RWPE1 (cell line): ENCODE measurements around the gene QRFP.

ENCODE experiments used
- CTCF ChIA-PET: fragments of 350-600 bp; sonication (Branson Sonifier 250); formaldehyde crosslinking; extraction: SDS; loops from one replicate; lab custom pipeline; 2021; lab: Yijun Ruan, JAX
- POLR2A ChIA-PET: fragments of 400-600 bp; formaldehyde crosslinking; extraction: SDS; loops from one replicate; lab custom pipeline; 2020; ENCODE audit warnings: antibody characterized with exemption; ENCODE audit not compliant: low non-redundant PET; lab: Yijun Ruan, JAX
- DNase-seq: peaks from one replicate; pipeline ENCODE4 v3.0.0; 2012; ENCODE audit warnings: low spot score
- H3K27ac ChIP-seq: fragments of 450-650 bp; 2 replicates; pipeline ENCODE4 v1.5.1; 2017
- CTCF ChIP-seq: fragments of 450-650 bp; conservative IDR thresholded peaks from 2 replicates; pipeline ENCODE4 v1.5.1; 2017; ENCODE audit warnings: low read depth, mild to moderate bottlenecking

Gene QRFP

DNA sequence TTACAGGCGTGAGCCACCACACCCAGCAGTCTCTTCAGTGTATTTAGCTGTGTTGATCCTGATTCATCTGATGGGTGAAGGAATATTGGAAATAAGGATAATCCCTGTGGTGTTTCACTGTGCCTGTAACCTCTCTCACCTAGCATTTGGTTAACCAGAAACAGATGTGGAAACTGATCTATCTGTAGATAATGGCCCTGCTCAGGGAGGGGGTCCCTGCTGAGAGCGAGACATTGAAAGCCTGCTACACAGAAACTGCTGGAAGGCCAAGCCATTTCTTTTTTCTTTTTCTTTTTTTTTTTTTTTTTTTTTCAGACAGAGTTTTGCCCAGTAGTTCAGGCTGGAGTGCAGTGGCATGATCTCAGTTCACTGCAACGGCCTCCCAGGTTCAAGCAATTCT is 28.4 kb downstream of the QRFP start:
- DNase-seq: no peak
- TF ChIP-seq CTCF: no peak
- ChIA-PET CTCF (interaction anchor here (0.6 to 6.6 kb wide), 4 partner anchors 33 to 179 kb away, joined by 3 to 46 read pairs (median 5); no protein-coding TSS in a partner anchor), POLR2A (interaction anchor here (0.6 kb wide), 1 partner anchor 12 kb away, joined by 9 read pairs; no protein-coding TSS in a partner anchor)
- no peak overlapping the region for H3K27ac ChIP-seq

- TF ChIP-seq CTCF: no peak
- H3K27ac ChIP-seq: no peak overlapping the region
- ChIA-PET POLR2A (interaction anchor here (0.6 kb wide), 1 partner anchor 13 kb away, joined by 9 read pairs; no protein-coding TSS in a partner anchor), CTCF (interaction anchor here (0.5 to 6.6 kb wide), 16 partner anchors 10 to 179 kb away, joined by 3 to 46 read pairs (median 4); partner anchors contain the start of gene EXOSC2)
- DNase-seq: no peak
Observed at GRCh38 chr9:130867556-130867955, 29.1 kb downstream of the QRFP start.

GRCh38 chr9:130866474-130866965 is 30.1 kb downstream of the QRFP start:
- ChIA-PET CTCF (interaction anchor here (0.5 to 6.6 kb wide), 60 partner anchors 9 to 1440 kb away, joined by 3 to 46 read pairs (median 4); partner anchors contain the start of genes AIF1L, EXOSC2 and FIBCD1), POLR2A (no interaction called here)
- no peak overlapping the region for H3K27ac ChIP-seq
- DNase-seq: peak; percentile 90
- TF ChIP-seq CTCF: peak; percentile 99

- ChIA-PET CTCF (interaction anchor here (0.6 to 6.6 kb wide), 28 partner anchors 8 to 356 kb away, joined by 3 to 46 read pairs (median 6); partner anchors contain the start of genes AIF1L, EXOSC2 and FIBCD1), POLR2A (interaction anchor here (0.6 kb wide), 2 partner anchors 157 to 160 kb away, joined by 4 to 5 read pairs; no protein-coding TSS in a partner anchor)
- no peak for DNase-seq
- H3K27ac ChIP-seq: no peak overlapping the region
- no peak for TF ChIP-seq CTCF
Observed at GRCh38 chr9:130865921-130866320, 30.7 kb downstream of the QRFP start.

DNA sequence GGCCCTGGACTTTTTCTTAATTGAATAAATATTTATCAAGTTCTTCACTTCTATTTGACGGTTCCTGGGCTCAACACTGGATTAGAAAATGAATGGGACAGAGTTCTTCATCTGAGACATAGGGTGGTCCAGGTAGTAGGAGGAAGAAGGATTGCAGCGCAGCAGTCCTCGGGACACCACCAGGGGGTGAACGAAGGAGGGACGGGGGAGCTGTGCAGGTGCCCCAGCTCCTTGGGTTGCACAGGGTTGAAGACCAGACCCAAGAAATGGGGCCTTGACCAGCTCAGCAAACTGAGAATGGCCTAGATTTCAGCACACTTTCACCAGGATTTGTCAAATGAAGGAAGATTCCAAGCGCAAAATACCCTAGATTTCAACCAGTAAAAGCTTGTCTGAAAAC is 32.1 kb downstream of the QRFP start:
- ChIA-PET CTCF (interaction anchor here (0.6 to 6.6 kb wide), 10 partner anchors 8 to 182 kb away, joined by 3 to 46 read pairs (median 8); no protein-coding TSS in a partner anchor), POLR2A (interaction anchor here (0.6 kb wide), 1 partner anchor 107 kb away, joined by 3 read pairs; no protein-coding TSS in a partner anchor)
- TF ChIP-seq CTCF: no peak
- no peak overlapping the region for H3K27ac ChIP-seq
- no peak for DNase-seq

GRCh38 chr9:130862747-130863146 is 33.9 kb downstream of the QRFP start:
- ChIA-PET CTCF (interaction anchor here (0.6 to 6.6 kb wide), 6 partner anchors 10 to 160 kb away, joined by 3 to 46 read pairs (median 5); no protein-coding TSS in a partner anchor), POLR2A (interaction anchor here (0.6 kb wide), 1 partner anchor 652 kb away, joined by 4 read pairs; no protein-coding TSS in a partner anchor)
- no peak for DNase-seq
- no peak for TF ChIP-seq CTCF
- H3K27ac ChIP-seq: no peak overlapping the region
